Measurements from ENCODE around the gene CD163L1.

GRCh38 chr12:7322599-7322998 lies 121.4 kb downstream of the CD163L1 start:
- no peak for TF ChIP-seq CTCF (IDR thresholded peaks at IDR 0.05)
- TF ChIP-seq POLR2AphosphoS5 (IDR thresholded peaks at IDR 0.05), result no peak
